GM19099 (cell line): ENCODE measurements around the gene GALNT18.

Experiments
- POLR2A ChIP-seq: IDR thresholded peaks from 3 replicates; pipeline ENCODE4 v1.6.1; 2011; ENCODE audit warnings: low read depth; ENCODE audit not compliant: insufficient read length; ENCODE audit errors: extremely low read depth

The GALNT18 gene

DNA sequence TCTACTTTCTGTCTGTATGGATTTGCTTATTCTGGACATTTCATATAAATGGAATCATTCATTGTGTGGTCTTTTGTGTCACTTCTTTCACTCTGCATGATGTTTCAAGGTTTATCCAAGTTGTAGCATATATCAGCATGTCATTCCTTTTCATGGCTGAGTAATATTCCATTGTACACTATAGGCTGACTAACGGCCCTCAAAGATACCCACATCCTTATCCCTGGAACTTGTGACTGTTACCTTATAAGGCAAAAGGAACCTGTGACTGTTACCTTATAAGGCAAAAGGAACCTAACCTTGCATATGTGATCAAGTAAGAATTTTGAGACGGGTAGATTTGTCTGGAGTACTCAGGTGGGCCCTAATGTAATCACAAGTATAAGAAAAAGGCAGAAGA is 380.5 kb downstream of the GALNT18 start:
- no peak for TF ChIP-seq POLR2A

DNA sequence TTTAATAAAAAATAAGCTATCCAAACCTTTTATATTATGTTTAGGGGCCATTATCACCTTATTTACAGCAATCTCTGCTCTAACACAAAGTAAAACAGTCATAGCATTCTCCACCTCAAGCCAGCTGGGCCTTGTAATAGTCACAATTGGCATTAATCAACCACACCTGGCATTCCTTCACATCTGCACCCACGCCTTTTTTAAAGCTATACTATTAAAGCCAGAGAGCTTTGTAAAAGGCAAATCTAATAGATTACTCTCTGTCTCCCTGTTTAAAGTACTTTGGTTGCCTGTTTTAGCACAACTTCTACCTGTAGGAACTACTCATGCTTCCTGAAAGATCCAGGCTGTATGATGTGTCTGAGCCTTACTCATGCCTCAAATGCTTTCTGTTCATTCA is 381.8 kb downstream of the GALNT18 start:
- TF ChIP-seq POLR2A = no peak

DNA sequence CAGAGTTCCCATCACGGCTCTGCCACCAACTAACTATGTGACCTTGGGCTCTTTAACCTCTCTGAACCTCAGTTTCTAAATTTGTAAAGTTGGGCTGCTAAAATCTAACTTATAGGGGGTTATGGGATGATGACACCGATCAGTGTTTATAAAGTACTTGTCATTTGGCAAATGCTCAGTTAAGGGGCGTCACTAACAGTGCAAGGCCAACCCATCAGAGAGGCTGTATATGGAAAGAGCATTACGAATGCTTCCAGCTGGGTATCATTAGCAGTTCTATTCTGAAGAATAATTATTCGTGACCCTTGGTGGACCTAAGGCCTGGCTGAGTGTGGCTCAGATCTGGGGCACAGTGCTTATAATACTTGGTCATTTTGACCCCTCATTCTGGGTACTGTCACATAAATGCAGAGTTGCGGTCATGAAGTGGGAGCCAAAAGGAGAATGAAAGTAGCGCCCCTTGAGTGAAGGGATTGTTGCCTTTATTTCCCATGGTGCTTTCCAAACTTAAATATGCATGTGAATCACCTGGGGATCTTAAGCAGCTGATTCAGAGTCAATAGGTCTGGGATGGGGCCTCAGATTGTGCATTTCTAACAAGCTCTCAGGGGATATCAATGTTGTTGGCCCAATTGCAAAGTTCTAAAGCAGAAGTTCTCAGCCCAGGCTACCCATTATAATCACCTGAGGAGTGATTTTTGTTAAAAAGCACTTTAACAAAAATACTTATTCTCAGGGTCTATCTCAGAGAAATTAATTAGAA is 384.6 kb downstream of the GALNT18 start:
- TF ChIP-seq POLR2A = no peak

DNA sequence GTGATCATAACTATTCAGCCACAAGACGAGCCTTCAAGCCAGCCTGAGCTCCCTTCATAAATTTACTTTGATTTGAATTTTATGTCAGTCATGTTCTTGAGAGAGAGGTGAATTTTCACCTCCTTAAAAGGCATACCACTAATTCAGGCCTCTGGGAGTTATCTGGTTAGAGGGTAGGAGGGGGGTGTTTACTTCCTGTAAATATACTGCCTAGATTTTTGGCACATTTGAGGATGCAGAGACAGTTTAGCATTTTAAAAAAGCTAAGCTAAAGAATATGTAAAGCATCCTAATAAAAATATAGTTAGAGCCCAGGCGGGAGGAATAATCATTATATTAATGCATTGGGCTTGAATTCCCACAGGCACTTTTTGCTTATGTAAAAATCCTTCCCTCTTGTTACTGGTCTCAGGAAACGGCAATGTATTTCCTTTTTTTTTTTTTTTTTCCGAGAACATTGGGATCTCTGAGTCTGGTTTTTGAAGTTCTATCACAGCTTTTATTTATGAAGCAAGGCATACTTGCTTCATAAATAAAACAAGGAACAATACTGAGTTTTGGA is 385.2 kb downstream of the GALNT18 start:
- TF ChIP-seq POLR2A = no peak

DNA sequence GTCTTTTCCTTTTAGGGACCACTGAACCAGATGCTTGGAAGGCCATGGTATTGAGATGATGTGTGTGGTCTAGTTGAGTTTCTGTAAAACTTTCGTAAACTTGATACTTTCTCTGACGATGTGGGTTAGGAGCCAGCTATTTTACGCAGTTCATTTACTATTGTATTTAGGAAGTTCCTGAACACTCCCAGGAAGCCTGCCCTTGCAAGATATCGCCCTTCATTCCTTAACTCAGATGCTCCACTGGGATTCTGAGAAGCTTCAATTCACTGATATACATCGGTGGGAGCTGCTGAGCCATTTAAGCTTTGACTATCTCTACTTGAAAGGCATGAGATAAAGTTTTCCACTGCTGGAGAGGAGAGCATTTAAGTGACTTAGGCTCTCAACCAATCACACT is 390.0 kb downstream of the GALNT18 start:
- no peak for TF ChIP-seq POLR2A

DNA sequence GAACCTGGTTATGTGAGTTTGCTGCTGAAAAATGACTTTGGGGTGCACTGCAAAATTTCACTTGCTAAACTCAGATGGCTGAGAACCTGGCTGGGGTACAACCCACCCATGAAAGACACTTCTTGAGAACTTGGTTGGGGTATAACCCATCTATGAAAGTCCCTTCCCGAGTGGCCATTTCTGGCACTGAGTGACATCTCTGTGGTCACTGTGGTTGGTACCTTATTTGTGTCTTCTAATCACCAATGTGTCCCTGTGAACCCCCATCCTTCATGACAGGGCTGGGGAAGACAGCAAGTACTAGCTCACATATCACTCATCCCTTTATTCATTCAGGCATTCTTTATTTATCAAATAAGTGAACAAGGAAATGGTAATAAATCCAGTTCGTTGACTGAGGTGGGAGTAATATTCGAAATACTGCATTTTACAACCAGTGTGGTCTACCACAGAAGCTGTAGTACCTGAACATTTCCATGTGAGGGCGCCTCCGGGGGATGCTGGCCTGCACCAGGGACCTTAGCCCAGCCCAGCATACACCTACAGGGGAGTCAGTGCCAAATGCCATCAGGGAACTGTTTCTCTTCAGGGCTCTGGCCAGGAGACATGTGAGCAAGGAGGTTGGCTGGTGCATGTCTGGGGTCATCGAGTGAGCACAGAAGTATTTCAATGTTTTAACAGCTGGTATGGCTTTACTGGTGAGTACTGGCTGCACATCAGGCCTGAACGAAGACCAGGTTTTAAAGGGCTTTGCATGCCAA is 390.8 kb downstream of the GALNT18 start:
- no peak for TF ChIP-seq POLR2A

DNA sequence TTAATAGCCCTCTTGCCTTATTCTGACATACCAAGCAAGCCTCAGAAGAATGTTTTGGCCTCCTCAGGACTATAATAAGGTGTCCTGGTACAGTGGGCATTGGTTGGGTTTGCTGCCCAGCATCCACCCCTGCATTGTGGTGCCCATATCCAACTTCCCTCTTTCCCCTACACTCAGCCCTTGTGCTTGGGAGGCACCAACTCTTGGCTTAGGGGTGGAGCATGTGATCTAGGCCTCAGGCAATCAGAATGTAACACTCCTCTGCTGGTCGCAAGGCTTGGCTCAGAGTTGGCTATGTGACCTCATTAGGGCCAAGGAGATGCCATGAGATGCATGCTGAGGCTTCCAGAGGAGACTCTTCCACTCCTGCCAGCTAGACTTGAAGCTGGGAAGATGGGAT is 391.7 kb downstream of the GALNT18 start:
- no peak for TF ChIP-seq POLR2A

DNA sequence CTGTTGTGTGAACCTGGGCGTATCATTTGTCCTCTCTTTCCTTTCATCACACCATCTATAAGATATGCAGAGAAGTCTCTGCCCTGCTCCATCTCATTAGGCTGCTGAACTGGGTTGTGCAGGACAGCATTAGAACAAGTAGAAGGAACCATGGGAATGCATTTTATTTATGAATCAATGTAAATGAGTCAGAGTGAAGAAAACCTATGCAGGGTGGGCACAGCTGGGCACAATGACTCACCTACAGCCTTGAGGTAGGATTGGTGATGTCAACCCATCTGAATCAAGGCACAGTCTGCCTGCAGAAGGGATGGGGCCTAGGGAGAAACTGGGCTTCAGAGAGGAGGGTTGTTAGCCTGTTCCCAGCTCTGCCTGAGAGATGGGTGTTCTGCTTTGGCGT is 392.2 kb downstream of the GALNT18 start:
- TF ChIP-seq POLR2A = no peak

DNA sequence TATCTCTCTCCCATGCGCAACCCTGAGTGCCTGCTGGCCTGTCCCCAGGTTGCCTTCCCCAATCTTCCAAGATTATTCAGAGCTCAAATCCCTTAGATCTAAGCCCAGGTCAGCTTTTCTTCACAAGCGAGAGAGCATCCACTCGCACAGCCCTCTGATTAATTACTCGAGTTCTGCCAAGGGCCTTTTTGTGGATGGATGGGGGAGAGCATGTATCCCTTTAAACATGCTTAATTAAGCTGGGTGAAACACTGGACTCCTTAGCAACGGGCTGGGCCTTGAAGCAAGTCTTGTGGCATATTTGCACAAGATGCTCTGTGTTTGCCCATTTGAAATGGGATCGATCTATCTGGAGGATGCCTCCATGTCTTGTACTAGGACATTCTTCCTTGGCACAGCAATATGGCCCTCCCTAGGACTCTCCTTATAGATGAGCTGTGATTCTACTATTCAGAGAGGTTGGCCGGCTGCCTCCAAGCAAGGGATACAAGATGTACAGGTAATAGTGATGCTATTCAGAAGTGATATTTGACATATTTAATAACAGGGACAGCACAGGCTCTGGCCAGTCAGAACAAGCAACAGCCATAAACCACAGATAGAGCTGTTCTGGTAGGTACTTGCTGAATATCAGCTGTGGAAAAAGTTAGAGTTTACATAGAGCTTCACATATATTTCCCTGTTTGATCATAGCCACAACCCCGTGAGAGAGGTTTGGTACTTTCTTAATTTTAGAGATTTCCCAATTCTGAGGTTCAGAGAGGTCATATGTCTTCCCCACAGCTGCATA is 394.3 kb downstream of the GALNT18 start:
- TF ChIP-seq POLR2A = no peak
